Choroid plexus epithelial cell (primary cell): ENCODE results near the gene GPBP1.
"Not testable (repeated sequence)": the region's sequence is repeated elsewhere in the genome, so short reads cannot be mapped to it uniquely, and the experiment has no call there.

Experiments used
- DNase-seq: peaks from one replicate; pipeline ENCODE4 v3.0.0-alpha.2; 2010; ENCODE audit warnings: low read depth
- H3K4me3 ChIP-seq: 2 replicates; pipeline ENCODE4 v1.5.1; 2011; ENCODE audit warnings: low read depth, mild to moderate bottlenecking, control low read depth, low read length, moderate library complexity
- TF ChIP-seq, protein P1 (sequence below): conservative IDR thresholded peaks from 2 replicates; pipeline ENCODE4 v1.5.1; 2011; ENCODE audit warnings: low read depth, mild to moderate bottlenecking, control low read depth, inconsistent platforms, low read length, moderate library complexity

Gene GPBP1

DNA sequence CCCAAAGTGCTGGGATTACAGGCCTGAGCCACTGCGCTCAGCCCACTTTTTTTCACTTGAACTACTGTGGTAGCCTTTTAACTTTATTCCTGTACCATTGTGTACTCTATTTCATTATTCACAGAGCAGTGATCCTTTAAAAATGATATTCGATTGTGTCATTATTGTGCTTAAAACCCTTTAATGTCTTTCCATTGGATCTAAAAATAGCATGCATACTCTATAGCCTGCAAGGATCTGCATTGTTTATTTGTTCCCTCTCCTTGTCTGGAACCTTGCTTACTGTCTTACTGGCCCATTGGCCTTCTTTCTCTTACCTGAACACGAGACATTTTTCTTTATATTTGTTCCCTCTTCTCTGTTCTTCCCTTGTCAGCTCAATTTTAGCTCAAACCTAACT, 15.7 kb downstream of the GPBP1 start:
- no peak overlapping the region for H3K4me3 ChIP-seq
- TF ChIP-seq, protein P1, sequence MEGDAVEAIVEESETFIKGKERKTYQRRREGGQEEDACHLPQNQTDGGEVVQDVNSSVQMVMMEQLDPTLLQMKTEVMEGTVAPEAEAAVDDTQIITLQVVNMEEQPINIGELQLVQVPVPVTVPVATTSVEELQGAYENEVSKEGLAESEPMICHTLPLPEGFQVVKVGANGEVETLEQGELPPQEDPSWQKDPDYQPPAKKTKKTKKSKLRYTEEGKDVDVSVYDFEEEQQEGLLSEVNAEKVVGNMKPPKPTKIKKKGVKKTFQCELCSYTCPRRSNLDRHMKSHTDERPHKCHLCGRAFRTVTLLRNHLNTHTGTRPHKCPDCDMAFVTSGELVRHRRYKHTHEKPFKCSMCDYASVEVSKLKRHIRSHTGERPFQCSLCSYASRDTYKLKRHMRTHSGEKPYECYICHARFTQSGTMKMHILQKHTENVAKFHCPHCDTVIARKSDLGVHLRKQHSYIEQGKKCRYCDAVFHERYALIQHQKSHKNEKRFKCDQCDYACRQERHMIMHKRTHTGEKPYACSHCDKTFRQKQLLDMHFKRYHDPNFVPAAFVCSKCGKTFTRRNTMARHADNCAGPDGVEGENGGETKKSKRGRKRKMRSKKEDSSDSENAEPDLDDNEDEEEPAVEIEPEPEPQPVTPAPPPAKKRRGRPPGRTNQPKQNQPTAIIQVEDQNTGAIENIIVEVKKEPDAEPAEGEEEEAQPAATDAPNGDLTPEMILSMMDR: no peak

DNA sequence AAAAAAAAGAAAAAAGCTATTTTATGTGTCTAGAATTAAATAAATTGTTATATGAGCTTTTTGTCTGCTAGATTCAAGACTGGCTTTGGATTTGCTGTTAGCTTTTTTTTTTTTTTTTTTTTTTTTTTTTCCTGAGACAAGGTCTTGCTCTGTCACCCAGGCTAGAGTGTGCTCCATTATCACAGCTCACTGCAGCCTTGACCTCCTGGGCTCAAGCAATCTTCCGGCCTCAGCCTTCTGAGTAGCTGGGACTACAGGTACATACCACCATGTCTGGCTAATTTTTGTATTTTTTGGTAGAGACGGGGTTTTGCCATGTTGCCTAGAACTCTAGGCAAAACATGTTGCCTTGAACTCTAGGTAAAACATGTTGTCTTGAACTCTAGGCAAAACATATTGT, 16.7 kb downstream of the GPBP1 start:
- H3K4me3 ChIP-seq: no peak overlapping the region
- DNase-seq: no peak
- TF ChIP-seq, protein P1: no peak

More for the DNA sequence above, 15.7 kb downstream of the GPBP1 start:
- DNase-seq: no peak

DNA sequence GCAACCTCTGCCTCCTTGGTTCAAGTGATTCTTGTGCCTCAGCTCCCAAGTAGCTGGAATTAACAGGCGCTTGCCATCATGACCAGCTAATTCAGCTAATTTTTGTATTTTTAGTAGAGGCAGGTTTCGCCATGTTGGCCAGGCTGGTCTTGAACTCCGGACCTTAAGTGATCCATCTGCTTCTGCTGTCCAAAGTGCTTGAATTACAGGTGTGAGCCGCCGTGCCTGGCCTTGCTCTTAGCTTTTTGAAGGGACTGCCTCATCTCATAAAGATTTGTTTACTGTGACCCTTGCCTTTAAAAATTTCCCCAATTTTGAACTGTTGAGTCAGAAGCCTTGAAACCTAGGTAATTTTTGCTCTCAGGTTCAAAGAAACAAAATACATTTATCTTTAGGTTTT, 17.3 kb downstream of the GPBP1 start:
- no peak for DNase-seq
- TF ChIP-seq, protein P1: no peak
- H3K4me3 ChIP-seq: no peak overlapping the region

DNA sequence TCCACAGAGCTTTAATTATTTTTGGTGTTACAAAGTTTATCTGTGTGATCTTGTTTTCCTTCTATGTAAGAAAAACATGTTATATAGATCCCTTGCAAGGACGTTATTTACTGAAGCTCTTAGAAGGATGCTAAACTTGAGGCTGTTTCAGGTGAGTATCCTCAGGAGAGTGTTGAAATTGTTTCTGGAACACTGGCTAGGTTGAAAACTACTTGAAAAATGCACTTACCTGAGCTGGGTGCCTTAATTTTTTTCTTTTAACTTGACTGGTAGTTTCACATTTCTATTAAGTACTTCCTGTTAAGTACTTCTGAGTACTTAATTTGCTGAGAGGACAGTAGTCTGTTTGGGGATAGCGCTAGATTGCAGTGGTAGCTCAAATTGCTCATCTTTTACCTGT, 18.1 kb downstream of the GPBP1 start:
- TF ChIP-seq, protein P1: no peak
- H3K4me3 ChIP-seq: no peak overlapping the region
- no peak for DNase-seq

DNA sequence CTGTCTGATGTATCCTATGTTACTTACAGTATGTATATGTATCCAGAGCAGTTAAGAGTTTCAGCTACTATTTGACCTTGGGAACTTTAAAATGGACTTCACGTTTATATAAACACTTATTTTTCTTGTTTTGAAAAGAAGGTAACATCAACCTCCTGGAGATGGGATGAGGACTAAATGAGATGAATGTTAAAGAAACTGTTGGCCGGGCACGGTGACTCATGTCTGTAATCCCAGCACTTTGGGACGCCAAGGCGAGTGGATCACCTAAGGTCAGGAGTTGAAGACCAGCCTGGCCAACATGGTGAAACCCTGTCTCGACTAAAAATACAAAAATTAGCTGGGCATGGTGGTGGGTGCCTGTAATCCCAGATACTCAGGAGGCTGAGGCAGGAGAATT, 19.0 kb downstream of the GPBP1 start:
- DNase-seq, H3K4me3 ChIP-seq: not testable (repeated sequence)

DNA sequence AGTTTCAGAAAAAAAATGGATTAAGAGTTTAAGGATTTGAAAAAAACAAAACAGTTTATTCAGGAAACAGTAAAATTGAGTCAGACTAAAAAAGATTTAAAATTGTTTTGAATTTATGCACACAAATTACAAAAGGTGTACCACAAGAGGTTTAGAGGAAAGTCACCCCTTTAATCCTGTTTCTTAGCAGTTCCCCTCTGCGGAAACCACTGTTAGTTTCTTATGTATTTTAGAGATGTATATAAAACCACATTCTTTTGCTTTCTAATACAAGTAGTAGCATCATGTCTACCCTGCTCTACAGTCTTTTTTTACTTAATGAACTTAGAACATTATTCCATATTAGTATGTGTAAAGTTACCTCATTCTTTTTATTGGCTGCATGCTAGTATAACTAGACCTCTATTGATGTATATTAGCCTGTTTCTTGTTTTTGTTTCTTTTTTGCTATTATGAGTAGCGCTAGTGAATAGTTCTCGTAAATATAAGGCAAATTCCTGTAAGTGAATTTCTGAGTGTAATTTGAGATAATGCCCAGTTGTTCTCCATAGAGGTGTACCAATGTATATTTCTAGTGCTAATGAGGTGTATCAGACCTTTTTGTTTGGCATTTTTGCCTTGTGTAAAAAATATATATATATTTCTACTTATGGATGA, 20.0 kb downstream of the GPBP1 start:
- no peak overlapping the region for H3K4me3 ChIP-seq
- TF ChIP-seq, protein P1: no peak
- no peak for DNase-seq

DNA sequence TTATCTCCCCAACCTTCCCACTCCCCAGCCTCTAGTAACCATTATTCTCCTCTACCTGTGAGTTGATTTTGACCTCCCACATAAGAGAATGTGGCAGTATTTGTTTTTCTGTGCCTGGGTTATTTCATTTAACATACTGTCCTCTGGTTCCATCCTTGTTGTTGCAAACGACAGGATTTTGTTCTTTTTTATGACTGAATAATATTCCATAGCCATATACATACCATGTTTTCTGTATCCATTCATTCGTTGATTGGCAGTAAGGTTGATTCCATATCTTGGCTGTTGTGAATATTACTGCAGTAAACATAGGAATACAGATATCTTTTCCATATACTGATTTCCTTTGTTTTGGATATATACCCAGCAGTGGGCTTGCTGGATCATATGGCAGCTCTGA, 20.8 kb downstream of the GPBP1 start:
- no peak overlapping the region for H3K4me3 ChIP-seq
- DNase-seq: no peak
- TF ChIP-seq, protein P1: no peak
